Measurements from ENCODE around the gene DNAJA1. TPM values are rescaled to one million over a fixed set of nuclear protein-coding genes. Genes with fewer than 3 reads are reported as not detected.

The DNAJA1 gene
- total RNA-seq, 1 donor from 2014 or later: 247 TPM

DNA sequence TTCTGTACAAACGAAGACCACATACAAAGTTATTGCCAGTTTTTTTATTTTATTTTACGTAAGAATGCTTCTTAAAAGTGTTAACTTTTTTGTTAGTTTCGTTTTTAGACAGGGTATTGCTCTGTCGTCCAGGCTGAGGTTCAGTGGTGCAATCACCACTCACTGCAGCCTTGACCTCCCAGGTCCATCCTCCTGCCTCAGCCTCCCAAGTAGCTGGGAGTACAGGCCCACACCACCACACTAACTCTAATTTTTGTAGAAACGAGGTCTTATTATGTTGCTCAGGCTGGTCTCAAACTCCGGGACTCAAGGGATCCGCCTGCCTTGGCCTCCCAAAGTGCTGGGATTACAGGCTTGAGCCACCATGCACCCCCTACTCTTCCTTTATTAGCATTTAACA is 2.3 kb upstream of the DNAJA1 start:
- Mint-ChIP-seq H3K4me3 (ENCODE audit: low read depth) (peak overlapping the region; percentile 35), H3K27ac (no peak overlapping the region)

DNA sequence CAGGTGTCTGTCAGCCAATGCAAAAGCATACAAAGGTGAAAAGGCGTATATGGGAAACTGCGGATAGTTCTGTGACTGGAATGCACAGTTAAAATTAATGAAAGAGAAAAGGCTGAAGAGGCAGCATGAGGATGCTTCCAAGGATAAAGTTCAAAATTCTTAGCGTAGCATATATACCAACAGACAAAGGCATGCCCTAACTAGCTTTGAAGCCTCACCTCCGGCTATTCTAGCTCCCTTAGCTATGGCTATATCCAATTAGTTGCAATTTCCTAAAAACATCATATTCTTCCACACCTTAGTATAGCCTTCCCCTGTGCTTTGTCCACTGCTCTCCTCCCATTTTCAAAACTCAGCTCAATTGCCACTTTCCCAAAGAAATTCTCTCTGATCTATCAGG is 1.4 kb upstream of the DNAJA1 start:
- H3K36me3 Mint-ChIP-seq (ENCODE audit: insufficient read depth): peaks cover 20% of the 10 kb centered on the region
- no peaks in the 10 kb centered on the region for H3K27me3 Mint-ChIP-seq
- H3K9me3 Mint-ChIP-seq (ENCODE audit: low read depth): no peaks in the 10 kb centered on the region
- peaks cover 32% of the 10 kb centered on the region for H3K4me1 Mint-ChIP-seq (ENCODE audit: low read depth)
- peak overlapping the region; percentile 97 for H3K27ac Mint-ChIP-seq
- H3K4me3 Mint-ChIP-seq (ENCODE audit: low read depth): peak overlapping the region; percentile 97
- no peak for DNase-seq (ENCODE audit: low spot score, unreplicated experiment)
- TF ChIP-seq, protein P1, sequence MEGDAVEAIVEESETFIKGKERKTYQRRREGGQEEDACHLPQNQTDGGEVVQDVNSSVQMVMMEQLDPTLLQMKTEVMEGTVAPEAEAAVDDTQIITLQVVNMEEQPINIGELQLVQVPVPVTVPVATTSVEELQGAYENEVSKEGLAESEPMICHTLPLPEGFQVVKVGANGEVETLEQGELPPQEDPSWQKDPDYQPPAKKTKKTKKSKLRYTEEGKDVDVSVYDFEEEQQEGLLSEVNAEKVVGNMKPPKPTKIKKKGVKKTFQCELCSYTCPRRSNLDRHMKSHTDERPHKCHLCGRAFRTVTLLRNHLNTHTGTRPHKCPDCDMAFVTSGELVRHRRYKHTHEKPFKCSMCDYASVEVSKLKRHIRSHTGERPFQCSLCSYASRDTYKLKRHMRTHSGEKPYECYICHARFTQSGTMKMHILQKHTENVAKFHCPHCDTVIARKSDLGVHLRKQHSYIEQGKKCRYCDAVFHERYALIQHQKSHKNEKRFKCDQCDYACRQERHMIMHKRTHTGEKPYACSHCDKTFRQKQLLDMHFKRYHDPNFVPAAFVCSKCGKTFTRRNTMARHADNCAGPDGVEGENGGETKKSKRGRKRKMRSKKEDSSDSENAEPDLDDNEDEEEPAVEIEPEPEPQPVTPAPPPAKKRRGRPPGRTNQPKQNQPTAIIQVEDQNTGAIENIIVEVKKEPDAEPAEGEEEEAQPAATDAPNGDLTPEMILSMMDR (IDR thresholded peaks at IDR 0.05; ENCODE audit: unreplicated experiment): no peak

More for the DNA sequence above, 2.3 kb upstream of the DNAJA1 start:
- Mint-ChIP-seq H3K9me3 (ENCODE audit: low read depth) (no peaks in the 10 kb centered on the region), H3K36me3 (ENCODE audit: insufficient read depth) (peaks cover 19% of the 10 kb centered on the region), H3K27me3 (no peaks in the 10 kb centered on the region), H3K4me1 (ENCODE audit: low read depth) (peaks cover 26% of the 10 kb centered on the region)
- DNase-seq (ENCODE audit: low spot score, unreplicated experiment): no peak
- TF ChIP-seq, protein P1 (IDR thresholded peaks at IDR 0.05; ENCODE audit: unreplicated experiment): no peak

DNA sequence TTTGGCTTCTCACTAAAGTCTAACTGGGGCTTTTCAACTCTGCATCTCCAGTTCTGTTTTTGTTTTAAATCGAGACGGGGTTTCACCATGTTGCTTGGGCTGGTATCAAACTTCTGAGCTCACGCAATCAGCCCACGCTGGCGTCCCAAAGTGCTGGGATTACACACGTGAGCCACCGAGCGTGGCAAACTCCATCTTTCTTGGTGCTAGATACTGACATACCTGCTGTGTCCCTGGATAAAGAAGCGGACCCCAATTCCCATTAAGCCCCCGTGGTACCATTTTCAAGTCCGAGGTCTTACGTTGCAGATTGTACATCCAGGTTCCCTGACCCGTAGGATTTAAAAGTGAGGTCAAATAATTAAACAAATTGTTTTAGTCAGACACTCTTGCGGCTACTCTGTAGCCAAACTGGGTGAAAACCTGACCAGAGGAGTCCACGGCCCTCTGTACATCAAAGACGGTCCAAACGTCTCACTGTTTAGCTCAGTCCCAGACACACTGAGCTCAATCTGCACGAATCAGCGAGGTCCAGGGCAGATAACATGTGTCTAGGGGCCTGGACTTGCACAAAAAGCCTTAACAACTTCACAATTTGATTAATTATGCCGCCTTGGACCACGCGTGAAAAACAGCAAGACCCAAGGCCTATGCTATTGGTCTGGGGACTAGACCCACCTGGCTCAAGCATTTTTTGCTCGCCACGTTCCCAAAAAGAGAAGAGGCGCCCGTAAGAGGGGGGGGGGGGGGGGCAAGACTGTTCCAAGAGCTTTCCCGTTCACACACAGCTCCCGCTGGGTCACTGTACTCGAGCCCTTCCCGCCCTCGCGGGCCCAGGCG is 727 bp upstream of the DNAJA1 start:
- H3K4me1 Mint-ChIP-seq (ENCODE audit: low read depth): peaks cover 38% of the 10 kb centered on the region
- H3K9me3 Mint-ChIP-seq (ENCODE audit: low read depth): no peaks in the 10 kb centered on the region
- H3K36me3 Mint-ChIP-seq (ENCODE audit: insufficient read depth): peaks cover 20% of the 10 kb centered on the region
- H3K27me3 Mint-ChIP-seq: no peaks in the 10 kb centered on the region
- H3K27ac Mint-ChIP-seq: peak overlapping the region; percentile 97
- H3K4me3 Mint-ChIP-seq (ENCODE audit: low read depth): peak overlapping the region; percentile 97
- DNase-seq (ENCODE audit: low spot score, unreplicated experiment): no peak
- TF ChIP-seq, protein P1 (IDR thresholded peaks at IDR 0.05; ENCODE audit: unreplicated experiment): no peak

DNA sequence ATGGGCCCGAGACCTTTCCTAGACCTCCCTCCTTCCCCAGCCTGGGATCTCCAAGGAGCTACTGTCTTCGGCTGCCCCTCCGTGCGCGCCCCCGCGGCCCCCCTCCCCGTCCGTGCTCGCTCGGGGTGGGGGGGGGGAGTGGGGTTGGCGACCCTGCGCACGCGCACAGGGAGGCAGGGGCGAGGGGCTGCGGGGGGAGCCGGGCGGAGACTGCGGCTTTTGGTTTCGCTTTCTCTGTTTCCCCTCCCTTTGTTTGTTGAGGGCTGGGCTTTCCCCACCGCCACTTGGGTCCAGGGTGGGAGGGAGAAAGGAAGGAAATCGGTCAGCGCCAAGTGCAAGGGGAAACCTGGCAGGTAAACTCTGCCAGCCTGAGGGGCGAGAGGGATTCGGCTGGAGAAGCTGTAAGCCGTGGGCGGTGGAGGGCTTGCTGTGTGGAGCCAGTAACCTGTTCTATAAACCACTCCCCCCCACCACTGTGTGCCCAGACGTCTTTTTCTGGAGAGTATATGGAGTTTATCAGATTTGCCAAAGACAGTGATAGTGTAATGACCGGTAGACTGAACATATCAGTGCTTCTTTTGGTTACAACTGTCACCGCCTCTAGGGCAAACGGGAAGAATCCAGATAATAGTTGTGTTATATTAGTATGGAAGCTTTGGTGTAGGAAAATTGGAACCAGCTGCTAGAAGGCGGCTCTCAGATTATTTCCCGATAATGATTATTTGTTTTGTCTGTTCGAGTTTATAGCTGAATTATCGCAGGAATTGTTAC is 684 bp downstream of the DNAJA1 start:
- Mint-ChIP-seq H3K36me3 (ENCODE audit: insufficient read depth) (peaks cover 22% of the 10 kb centered on the region), H3K4me1 (ENCODE audit: low read depth) (peaks cover 44% of the 10 kb centered on the region)
- peak; percentile 61 for DNase-seq (ENCODE audit: low spot score, unreplicated experiment)

More for the DNA sequence above, 684 bp downstream of the DNAJA1 start:
- Mint-ChIP-seq H3K27me3 (no peaks in the 10 kb centered on the region), H3K9me3 (ENCODE audit: low read depth) (no peaks in the 10 kb centered on the region), H3K27ac (peak overlapping the region; percentile 97), H3K4me3 (ENCODE audit: low read depth) (peak overlapping the region; percentile 97)
- TF ChIP-seq, protein P1 (IDR thresholded peaks at IDR 0.05; ENCODE audit: unreplicated experiment): no peak

Measured in progenitor cell of endocrine pancreas (in vitro differentiated cells).